H9 (cell line): ENCODE results near the gene CAPN8. TPM values are rescaled to one million over a fixed set of nuclear protein-coding genes. Genes with fewer than 3 reads are reported as not detected.

ENCODE experiments used
- DNase-seq: peaks from one replicate; pipeline ENCODE4 v3.0.0-alpha.2; 2017
- H2AFZ ChIP-seq: one replicate; pipeline ENCODE4 v1.6.1; 2013; ENCODE audit warnings: mild to moderate bottlenecking, low read length, control low read depth, moderate library complexity
- H2AK5ac ChIP-seq: 2 replicates; pipeline ENCODE4 v1.6.1; 2013; ENCODE audit warnings: low read length, control low read depth, mixed read lengths; ENCODE audit not compliant: insufficient read length
- H2BK120ac ChIP-seq: one replicate; pipeline ENCODE4 v1.6.1; 2013; ENCODE audit warnings: low read depth, mild to moderate bottlenecking, low read length, control low read depth, inconsistent platforms; ENCODE audit not compliant: poor library complexity, severe bottlenecking
- H2BK12ac ChIP-seq: 2 replicates; pipeline ENCODE4 v1.6.1; 2013; ENCODE audit warnings: low read length, control low read depth, mixed read lengths, low read depth; ENCODE audit not compliant: insufficient read length
- H2BK15ac ChIP-seq: 2 replicates; pipeline ENCODE4 v1.6.1; 2013; ENCODE audit warnings: low read depth, low read length, control low read depth
- H2BK20ac ChIP-seq: one replicate; pipeline ENCODE4 v1.6.1; 2013; ENCODE audit warnings: low read depth, mild to moderate bottlenecking, low read length, control low read depth, inconsistent platforms; ENCODE audit not compliant: poor library complexity, severe bottlenecking
- H2BK5ac ChIP-seq: 2 replicates; pipeline ENCODE4 v1.6.1; 2013; ENCODE audit warnings: low read length, control low read depth, mixed read lengths; ENCODE audit not compliant: insufficient read length
- H3K14ac ChIP-seq: 2 replicates; pipeline ENCODE4 v1.6.1; 2013; ENCODE audit warnings: low read length, control low read depth; ENCODE audit not compliant: insufficient read depth
- H3K18ac ChIP-seq: 2 replicates; pipeline ENCODE4 v1.6.1; 2013; ENCODE audit warnings: low read depth, mild to moderate bottlenecking, mixed read lengths, low read length, control low read depth; ENCODE audit not compliant: insufficient read length
- H3K23ac ChIP-seq: 2 replicates; pipeline ENCODE4 v1.6.1; 2013; ENCODE audit warnings: low read length, control low read depth, mixed read lengths, low read depth; ENCODE audit not compliant: insufficient read length
- H3K23me2 ChIP-seq: 2 replicates; pipeline ENCODE4 v1.6.1; 2013; ENCODE audit warnings: low read depth, mild to moderate bottlenecking, mixed read lengths, low read length, control low read depth; ENCODE audit not compliant: insufficient read length, poor library complexity, severe bottlenecking
- H3K27ac ChIP-seq: 2 replicates; pipeline ENCODE4 v1.5.1; 2013; ENCODE audit warnings: low read length, control low read depth, mixed read lengths, low read depth; ENCODE audit not compliant: insufficient read length
- H3K27me3 ChIP-seq: 2 replicates; pipeline ENCODE4 v1.6.1; 2013; ENCODE audit warnings: low read length, control low read depth, inconsistent platforms; ENCODE audit not compliant: insufficient read depth
- H3K4ac ChIP-seq: 2 replicates; pipeline ENCODE4 v1.6.1; 2013; ENCODE audit warnings: low read depth, mild to moderate bottlenecking, control low read depth, inconsistent platforms, low read length, moderate library complexity
- H3K4me1 ChIP-seq: 2 replicates; pipeline ENCODE4 v1.6.1; 2013; ENCODE audit warnings: low read length, control low read depth, inconsistent platforms; ENCODE audit not compliant: insufficient read depth
- H3K4me2 ChIP-seq: 2 replicates; pipeline ENCODE4 v1.6.1; 2013; ENCODE audit warnings: low read length, control low read depth, mixed read lengths; ENCODE audit not compliant: insufficient read length, insufficient read depth
- H3K56ac ChIP-seq: 2 replicates; pipeline ENCODE4 v1.6.1; 2013; ENCODE audit warnings: low read depth, mild to moderate bottlenecking, mixed read lengths, low read length, control low read depth; ENCODE audit not compliant: insufficient read length
- H3K79me1 ChIP-seq: 2 replicates; pipeline ENCODE4 v1.6.1; 2013; ENCODE audit warnings: low read depth, mild to moderate bottlenecking, moderate library complexity, low read length, control low read depth, inconsistent platforms; ENCODE audit not compliant: insufficient read depth, poor library complexity, severe bottlenecking
- H3K79me2 ChIP-seq: 2 replicates; pipeline ENCODE4 v1.6.1; 2013; ENCODE audit warnings: low read length, control low read depth, inconsistent platforms; ENCODE audit not compliant: insufficient read depth
- H3K9ac ChIP-seq: 2 replicates; pipeline ENCODE4 v1.6.1; 2013; ENCODE audit warnings: low read length, control low read depth, mixed read lengths; ENCODE audit not compliant: insufficient read length; ENCODE audit errors: extremely low read depth
- H3K9me3 ChIP-seq: one replicate; pipeline ENCODE4 v1.6.1; 2013; ENCODE audit warnings: low read depth, low read length, inconsistent platforms; ENCODE audit not compliant: control insufficient read depth
- H3T11ph ChIP-seq: one replicate; pipeline ENCODE4 v1.6.1; 2013; ENCODE audit warnings: mild to moderate bottlenecking, low read length, control low read depth, inconsistent platforms
- H4K20me1 ChIP-seq: one replicate; pipeline ENCODE4 v1.6.1; 2013; ENCODE audit not compliant: control insufficient read depth, insufficient read length, insufficient read depth
- H4K5ac ChIP-seq: 2 replicates; pipeline ENCODE4 v1.6.1; 2013; ENCODE audit warnings: low read depth, mild to moderate bottlenecking, mixed read lengths, low read length, control low read depth; ENCODE audit not compliant: insufficient read length
- H4K8ac ChIP-seq: replicated peaks from 2 replicates; pipeline ENCODE4 v1.6.1; 2013; ENCODE audit warnings: low read length, control low read depth, mixed read lengths, low read depth; ENCODE audit not compliant: insufficient read length
- H4K91ac ChIP-seq: 2 replicates; pipeline ENCODE4 v1.6.1; 2013; ENCODE audit warnings: low read depth, mild to moderate bottlenecking, moderate library complexity, mixed read lengths, low read length, control low read depth; ENCODE audit not compliant: insufficient read length
- H3K27ac Mint-ChIP-seq, 3 experiments: 2 replicates in 2 of 3; 3 replicates in 1 of 3; pipeline ENCODE4 v1.8.0; 2020 to 2021; ENCODE audit warnings: mixed read lengths in 3 of 3, mild to moderate bottlenecking in 1 of 3, moderate library complexity in 1 of 3
- H3K27me3 Mint-ChIP-seq: 2 replicates; pipeline ENCODE4 v1.8.0; 2021; ENCODE audit warnings: low read depth, mild to moderate bottlenecking, moderate library complexity, mixed read lengths
- H3K36me3 Mint-ChIP-seq, 3 experiments: 2 replicates in 2 of 3; 3 replicates in 1 of 3; pipeline ENCODE4 v1.8.0; 2020 to 2021; ENCODE audit warnings: low read depth in 3 of 3, mixed read lengths in 3 of 3; ENCODE audit not compliant: insufficient read depth in 1 of 3
- H3K4me1 Mint-ChIP-seq, 2 experiments: 2 replicates each; pipeline ENCODE4 v1.8.0; 2020; ENCODE audit warnings: mixed read lengths in 2 of 2
- H3K4me3 Mint-ChIP-seq, 2 experiments: 2 replicates in 1 of 2; 3 replicates in 1 of 2; pipeline ENCODE4 v1.8.0; 2020 to 2021; ENCODE audit warnings: mild to moderate bottlenecking in 2 of 2, mixed read lengths in 2 of 2, moderate library complexity in 1 of 2
- H3K9me3 Mint-ChIP-seq, 2 experiments: 2 replicates in 1 of 2; 3 replicates in 1 of 2; pipeline ENCODE4 v1.8.0; 2020; ENCODE audit warnings: mild to moderate bottlenecking in 2 of 2, mixed read lengths in 2 of 2, moderate library complexity in 1 of 2
- CTCF ChIP-seq: fragments of 200-600 bp; sonication (generic); conservative IDR thresholded peaks from 3 replicates; pipeline ENCODE4 v1.8.0; 2021; ENCODE audit warnings: antibody characterized with exemption, mild to moderate bottlenecking
- WGBS: extraction: QIAGEN DNeasy Blood & Tissue Kit; methylation state at CpG from one replicate; pipeline ENCODE4 v1.1.7; 2013; ENCODE audit warnings: missing lambda C conversion rate, low lambda C conversion rate, mixed read lengths; ENCODE audit not compliant: insufficient read length; ENCODE audit errors: extremely low coverage; 5-methylcytosine and 5-hydroxymethylcytosine counted together
- total RNA-seq: library from RNA; stranded (reverse); gene quantifications from 2 replicates; pipeline ENCODE4 v1.2.1, GENCODE V29; 2021

Gene CAPN8
- total RNA-seq, 1 experiment from 2014 or later: not detected

DNA sequence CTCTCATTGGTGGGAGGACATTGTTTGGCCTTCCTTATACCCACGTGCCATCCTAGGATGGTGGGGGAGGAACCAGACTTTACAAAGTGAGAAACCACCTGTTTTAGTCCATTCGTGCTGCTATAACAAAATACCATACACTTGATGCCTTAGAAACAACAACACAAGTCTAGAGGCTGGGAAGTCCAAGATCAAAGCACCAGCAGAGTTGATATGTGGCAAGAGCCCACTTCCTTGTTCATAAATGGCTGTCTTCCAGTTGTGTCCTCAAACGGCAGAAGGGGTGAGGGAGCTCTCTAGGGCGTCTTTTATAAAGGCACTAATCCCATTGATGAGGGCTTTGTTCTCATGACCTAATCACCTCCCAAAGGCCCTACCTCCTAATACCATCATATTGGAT, 31.1 kb downstream of the CAPN8 start:
- no peak for TF ChIP-seq CTCF
- no CpG with 5 or more reads among the region's 4 CpGs for WGBS

More for the DNA sequence above, 31.1 kb downstream of the CAPN8 start:
- H3K18ac ChIP-seq: no peak overlapping the region
- no peaks in the 10 kb centered on the region for H3K79me1 ChIP-seq
- no peak overlapping the region for H4K5ac ChIP-seq
- H3K27me3 Mint-ChIP-seq: peaks cover 7% of the 10 kb centered on the region; the same call in 1 of the 2 replicates
- H3K14ac ChIP-seq: no peak overlapping the region
- no peak overlapping the region for H2BK15ac ChIP-seq
- DNase-seq: no peak
- H4K91ac ChIP-seq: no peak overlapping the region
- no peak overlapping the region for H2AFZ ChIP-seq
- H3K4me1 Mint-ChIP-seq: no peaks in the 10 kb centered on the region; a peak in 2 of 4 replicates
- no peak overlapping the region for H3K27ac ChIP-seq
- H3K36me3 Mint-ChIP-seq: peaks cover 0 to under 1% (median 0%) of the 10 kb centered on the region in 3 experiments; a peak in 1 of 7 replicates
- no peak overlapping the region for H3K27ac Mint-ChIP-seq
- no peak overlapping the region for H3K56ac ChIP-seq
- H3K4me1 ChIP-seq: no peaks in the 10 kb centered on the region; the same call in 1 of the 2 replicates
- peaks cover 1 to 4% of the 10 kb centered on the region in 2 experiments; a peak in 2 of 5 replicates for H3K9me3 Mint-ChIP-seq
- H2BK120ac ChIP-seq: no peak overlapping the region
- no peaks in the 10 kb centered on the region for H3K27me3 ChIP-seq
- no peak overlapping the region for H3T11ph ChIP-seq
- H3K23me2 ChIP-seq: no peaks in the 10 kb centered on the region
- no peak overlapping the region for H2BK20ac ChIP-seq
- no peak overlapping the region for H2BK5ac ChIP-seq
- no peak overlapping the region for H3K9ac ChIP-seq
- H4K20me1 ChIP-seq: no peaks in the 10 kb centered on the region
- no peak overlapping the region for H4K8ac ChIP-seq
- no peak overlapping the region for H3K4ac ChIP-seq
- no peak overlapping the region for H2BK12ac ChIP-seq
- no peaks in the 10 kb centered on the region for H3K79me2 ChIP-seq
- no peak overlapping the region for H3K23ac ChIP-seq
- H3K9me3 ChIP-seq: no peaks in the 10 kb centered on the region
- H2AK5ac ChIP-seq: no peak overlapping the region
- no peak overlapping the region for H3K4me2 ChIP-seq
- no peak overlapping the region for H3K4me3 Mint-ChIP-seq
